Amniotic stem cell (primary cell): ENCODE results near the gene BACH2.
"Not testable (repeated sequence)": the region's sequence is repeated elsewhere in the genome, so short reads cannot be mapped to it uniquely, and the experiment has no call there.

Experiments used
- DNase-seq: peaks from one replicate; lab custom pipeline; 2025; lab: John Stamatoyannopoulos, UW

Gene BACH2

GRCh38 chr6:90183587-90184333 is 112.9 kb downstream of the BACH2 start:
- DNase-seq = no peak

DNA sequence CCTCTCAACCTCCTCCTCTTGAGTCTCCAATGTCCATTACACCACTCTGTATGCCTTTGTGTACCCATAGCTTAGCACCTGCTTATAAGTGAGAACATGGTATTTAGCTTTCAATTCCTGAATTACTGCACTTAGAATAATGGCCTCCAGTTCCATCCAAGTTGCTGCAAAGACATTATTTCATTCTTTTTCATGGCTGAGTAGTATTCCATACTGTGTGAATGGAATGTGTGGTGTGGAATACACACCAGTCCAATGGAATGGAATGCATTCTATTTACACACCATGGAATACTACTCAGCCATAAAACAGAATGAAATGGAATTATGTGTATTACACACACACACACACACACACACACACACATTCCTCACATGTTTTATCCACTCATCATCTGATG is 116.1 kb downstream of the BACH2 start:
- no peak for DNase-seq

- DNase-seq = no peak
Observed at GRCh38 chr6:90179190-90180169, 117.2 kb downstream of the BACH2 start.

GRCh38 chr6:90178384-90178855 is 118.2 kb downstream of the BACH2 start:
- DNase-seq = no peak

DNA sequence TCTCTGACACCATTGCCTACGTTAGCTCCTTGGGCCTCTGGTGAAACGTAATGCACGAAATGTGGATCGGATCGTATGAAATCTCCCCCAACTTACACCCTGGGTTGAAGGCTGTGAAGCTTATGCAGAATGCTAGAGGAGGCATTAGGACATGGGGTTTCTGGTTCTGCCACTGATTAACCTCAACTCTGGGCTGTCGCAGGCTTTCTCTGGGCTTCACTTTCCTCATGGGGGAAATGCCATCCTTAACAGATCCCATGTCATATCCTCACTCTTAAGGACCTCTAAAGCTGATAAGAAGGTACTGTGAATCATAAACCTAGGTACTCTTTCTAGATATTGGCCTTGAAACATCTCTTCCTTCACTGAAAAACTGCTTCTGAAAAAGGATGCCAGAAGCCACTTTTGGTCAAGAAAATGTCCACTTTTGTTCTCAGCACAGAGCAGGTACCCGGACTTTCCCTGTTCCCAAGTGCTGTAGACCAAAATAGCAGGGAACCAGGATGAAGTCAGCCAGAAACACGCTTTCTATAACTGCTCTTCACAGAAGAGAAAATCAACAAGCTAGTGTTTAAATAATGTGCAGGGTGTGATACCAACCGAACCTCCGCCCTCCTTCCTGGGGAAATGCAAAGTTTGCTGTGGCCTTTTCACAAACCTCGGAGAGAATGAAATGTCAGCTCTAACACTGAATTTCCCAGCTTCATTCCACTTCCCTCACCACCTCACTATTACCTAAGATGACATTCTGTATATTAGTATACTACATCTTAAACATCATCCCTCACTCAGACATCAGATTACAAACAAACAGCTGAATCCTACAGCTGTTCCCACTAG is 118.9 kb downstream of the BACH2 start:
- no peak for DNase-seq

GRCh38 chr6:90175627-90176538 is 120.8 kb downstream of the BACH2 start:
- no peak for DNase-seq

DNA sequence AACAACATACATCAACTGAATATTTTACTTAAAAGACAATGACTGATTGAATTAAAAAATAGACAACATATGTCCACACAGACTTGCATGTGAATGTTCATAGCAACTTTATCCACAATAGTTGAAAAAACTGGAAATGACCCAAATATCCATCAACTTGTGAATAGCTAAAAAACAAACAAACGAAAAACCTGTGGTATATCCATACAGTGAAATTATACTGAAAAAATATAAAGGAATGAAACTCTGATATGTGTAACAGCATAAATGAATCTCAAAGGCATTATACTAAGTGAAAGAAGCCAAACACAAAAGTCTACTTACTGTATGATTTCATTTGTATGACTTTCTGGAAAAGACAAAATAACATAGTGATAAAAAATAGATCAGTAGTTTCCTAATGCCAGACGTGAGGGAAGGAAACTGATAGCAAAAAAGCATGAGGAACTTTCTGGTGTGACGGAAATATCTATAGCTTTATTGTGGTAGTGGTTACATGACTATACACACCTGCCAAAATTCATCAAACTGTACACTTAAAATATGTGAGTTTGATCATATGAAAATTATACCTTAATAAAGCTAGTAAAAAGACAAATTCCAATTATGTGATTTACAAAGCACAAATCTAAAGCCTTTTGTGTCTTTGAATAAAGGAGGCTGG is 123.2 kb downstream of the BACH2 start:
- DNase-seq = no peak

GRCh38 chr6:90170601-90171000 is 126.0 kb downstream of the BACH2 start:
- no peak for DNase-seq

- DNase-seq = no peak
Observed at GRCh38 chr6:90169374-90169773, 127.3 kb downstream of the BACH2 start.

- no peak for DNase-seq
Observed at GRCh38 chr6:90168693-90169131, 127.9 kb downstream of the BACH2 start.

GRCh38 chr6:90167514-90168379 is 128.9 kb downstream of the BACH2 start:
- no peak for DNase-seq

- not testable (repeated sequence) for DNase-seq
Observed at GRCh38 chr6:90166155-90166924, 130.3 kb downstream of the BACH2 start.

DNA sequence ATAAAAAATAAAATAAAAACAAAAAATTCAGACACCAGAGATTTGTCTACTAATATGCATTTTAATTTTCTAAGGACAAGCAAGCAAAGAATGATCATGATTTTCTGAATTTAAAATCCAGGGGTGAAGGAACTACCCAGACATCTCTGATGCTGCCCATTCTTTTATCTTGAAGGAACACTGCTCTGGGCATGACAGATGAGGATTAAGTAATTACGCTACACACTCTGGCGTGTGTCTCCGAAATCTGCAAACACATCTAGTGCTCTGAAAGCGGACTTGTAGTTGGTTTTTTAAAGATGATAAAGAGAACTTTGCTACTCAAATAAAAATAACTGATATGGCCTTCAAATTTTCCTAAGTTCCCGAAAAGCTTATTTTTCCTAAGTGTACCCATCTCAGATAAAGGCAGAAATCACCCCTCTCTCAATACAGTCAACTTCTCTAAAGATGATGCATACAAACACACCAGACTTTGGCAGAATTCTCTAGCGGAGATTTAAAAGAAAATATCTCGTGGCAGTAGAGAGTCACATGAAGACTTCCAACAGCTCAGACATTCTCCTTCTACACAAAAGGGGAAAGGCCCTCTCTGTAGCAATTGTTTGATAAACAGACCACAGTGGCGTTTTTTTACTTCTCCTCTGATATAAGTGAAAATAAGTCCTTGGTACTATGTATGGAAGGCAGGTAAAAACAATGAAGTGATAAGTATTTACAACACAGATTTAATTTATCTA is 133.8 kb downstream of the BACH2 start:
- DNase-seq = no peak

GRCh38 chr6:90160013-90160412 is 136.6 kb downstream of the BACH2 start:
- no peak for DNase-seq

DNA sequence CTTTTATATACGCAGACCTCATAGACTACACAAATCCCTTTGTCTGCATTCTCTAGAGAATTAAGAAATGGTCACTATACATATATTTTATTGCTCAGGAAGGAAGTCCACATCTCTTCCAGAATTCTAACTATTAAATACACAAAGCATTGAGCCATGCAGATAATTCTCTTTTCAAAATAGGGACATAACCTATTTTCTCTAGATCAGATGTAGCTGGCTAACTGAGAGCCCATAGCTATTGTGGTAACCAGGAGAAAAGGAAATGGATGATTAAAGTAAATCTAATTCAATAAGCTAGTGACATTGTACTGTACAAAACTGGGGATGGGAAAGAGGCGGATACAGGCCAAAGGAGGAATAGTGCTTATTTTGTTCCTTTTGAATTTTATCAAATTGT is 137.2 kb downstream of the BACH2 start:
- DNase-seq = no peak

DNA sequence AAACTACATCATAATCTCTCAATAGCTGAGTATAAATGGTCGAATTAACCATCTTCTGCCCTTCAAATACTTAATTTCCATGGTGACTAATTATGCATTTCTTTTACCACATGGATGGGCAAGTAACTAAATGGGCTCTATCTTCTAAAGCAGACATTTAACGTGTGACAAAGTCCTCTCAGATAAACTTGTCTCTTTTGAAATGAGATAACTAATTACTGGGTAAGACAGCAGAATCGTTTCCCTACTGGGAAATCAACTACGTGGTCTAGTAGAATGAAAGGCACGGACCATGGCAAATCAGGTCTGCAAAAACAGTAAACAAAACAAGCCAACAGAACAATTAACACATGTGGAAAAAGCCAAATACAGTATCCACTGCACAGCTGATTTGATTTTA is 137.7 kb downstream of the BACH2 start:
- DNase-seq = no peak

DNA sequence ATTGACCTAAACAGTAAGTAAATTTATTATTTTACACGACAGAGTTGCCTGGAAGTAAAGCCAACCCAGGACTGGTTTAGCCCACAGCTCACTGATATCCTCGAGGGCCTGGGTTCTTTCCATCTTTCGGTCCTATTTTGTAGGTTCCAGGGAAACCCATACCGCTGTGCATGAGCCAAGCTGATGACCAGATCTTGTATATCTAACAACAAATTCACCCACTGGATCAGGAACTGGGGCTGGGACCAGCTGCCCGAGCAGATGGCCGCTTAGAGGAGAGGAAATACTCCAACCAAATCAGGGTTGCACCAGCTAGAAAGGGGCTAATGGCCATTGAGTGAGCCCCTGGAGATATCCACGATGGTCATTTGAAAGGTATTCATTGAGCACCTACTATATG is 139.2 kb downstream of the BACH2 start:
- DNase-seq = no peak

DNA sequence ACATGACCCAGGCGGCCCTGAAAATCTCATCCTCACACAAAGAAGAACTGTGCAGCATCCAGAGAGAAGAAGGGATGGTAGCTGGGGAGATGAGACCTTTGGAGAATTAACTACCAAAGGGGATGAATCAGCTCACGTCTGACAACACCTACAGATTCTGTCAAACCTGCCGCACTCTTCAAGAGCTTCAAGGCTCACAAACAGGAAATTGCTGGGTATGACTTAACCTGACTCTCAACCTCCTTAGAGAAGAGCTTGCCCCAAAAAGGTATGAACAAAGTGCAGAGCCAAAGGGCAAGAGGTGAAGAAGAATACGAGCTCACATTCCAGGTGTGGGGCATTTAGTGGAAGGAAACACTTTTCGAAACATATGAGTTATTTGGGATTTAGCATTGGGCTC is 139.8 kb downstream of the BACH2 start:
- no peak for DNase-seq
